HFFc6 (cell line): ENCODE data around the gene SIK3. TPM values are rescaled to one million over a fixed set of nuclear protein-coding genes. Genes with fewer than 3 reads are reported as not detected.
A peak's percentile ranks its signal among the peaks of the same experiment; 100 is the strongest.

Source experiments
- DNase-seq: peaks from one replicate; pipeline ENCODE4 v3.0.0-alpha.2; 2018
- H3K27ac Mint-ChIP-seq: 2 replicates; pipeline ENCODE4 v1.8.0; 2020; ENCODE audit warnings: mild to moderate bottlenecking, mixed read lengths
- H3K27me3 Mint-ChIP-seq: 2 replicates; pipeline ENCODE4 v1.8.0; 2021; ENCODE audit warnings: mild to moderate bottlenecking, moderate library complexity, mixed read lengths; ENCODE audit not compliant: insufficient read depth
- H3K36me3 Mint-ChIP-seq: 2 replicates; pipeline ENCODE4 v1.8.0; 2021; ENCODE audit warnings: low read depth, mixed read lengths
- H3K4me1 Mint-ChIP-seq: 2 replicates; pipeline ENCODE4 v1.8.0; 2020; ENCODE audit warnings: low read depth, mixed read lengths
- H3K4me3 Mint-ChIP-seq: 2 replicates; pipeline ENCODE4 v1.8.0; 2020; ENCODE audit warnings: mild to moderate bottlenecking, moderate library complexity, mixed read lengths
- H3K9me3 Mint-ChIP-seq: 2 replicates; pipeline ENCODE4 v1.8.0; 2020; ENCODE audit warnings: mild to moderate bottlenecking, mixed read lengths
- total RNA-seq, 6 experiments: library from RNA; stranded (reverse); fragmentation: NEBNext Ultra II Directional; extraction: Animal tissue kit (Norgen Biotek cat#: 25700); gene quantifications; 2 replicates in 1 of 6; 3 replicates in 5 of 6; pipeline ENCODE4 v1.2.3, GENCODE V29; 2021
- TF ChIP-seq, protein P1 (sequence below): fragments of 200-600 bp; sonication (generic); IDR thresholded peaks from 2 replicates; pipeline ENCODE4 v1.5.0; 2021; ENCODE audit warnings: antibody characterized with exemption, mild to moderate bottlenecking

The SIK3 gene
- total RNA-seq, 6 experiments from 2014 or later = 15.6 to 23.3 (median 19.9) TPM

DNA sequence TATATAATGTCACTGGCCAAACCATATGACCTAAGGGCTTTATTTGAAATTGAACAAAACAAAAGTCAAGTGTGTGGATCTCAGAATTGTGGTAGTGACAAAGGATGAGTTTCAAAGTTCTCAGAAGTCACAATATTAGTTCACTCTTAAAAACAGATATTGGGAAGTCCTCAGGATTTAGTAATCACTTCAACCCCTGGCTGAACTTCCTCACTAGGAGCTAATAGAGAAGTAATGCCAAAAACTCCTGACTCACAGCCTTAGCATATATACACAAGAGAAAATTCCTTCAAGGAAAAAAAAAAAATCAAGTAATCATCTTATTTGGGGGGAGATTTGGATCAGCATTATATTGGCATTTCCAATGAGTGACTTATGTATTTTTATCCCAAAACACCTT lies 185.2 kb downstream of the SIK3 start:
- no peaks in the 10 kb centered on the region; the same call in 1 of the 2 replicates for H3K36me3 Mint-ChIP-seq
- TF ChIP-seq, protein P1, sequence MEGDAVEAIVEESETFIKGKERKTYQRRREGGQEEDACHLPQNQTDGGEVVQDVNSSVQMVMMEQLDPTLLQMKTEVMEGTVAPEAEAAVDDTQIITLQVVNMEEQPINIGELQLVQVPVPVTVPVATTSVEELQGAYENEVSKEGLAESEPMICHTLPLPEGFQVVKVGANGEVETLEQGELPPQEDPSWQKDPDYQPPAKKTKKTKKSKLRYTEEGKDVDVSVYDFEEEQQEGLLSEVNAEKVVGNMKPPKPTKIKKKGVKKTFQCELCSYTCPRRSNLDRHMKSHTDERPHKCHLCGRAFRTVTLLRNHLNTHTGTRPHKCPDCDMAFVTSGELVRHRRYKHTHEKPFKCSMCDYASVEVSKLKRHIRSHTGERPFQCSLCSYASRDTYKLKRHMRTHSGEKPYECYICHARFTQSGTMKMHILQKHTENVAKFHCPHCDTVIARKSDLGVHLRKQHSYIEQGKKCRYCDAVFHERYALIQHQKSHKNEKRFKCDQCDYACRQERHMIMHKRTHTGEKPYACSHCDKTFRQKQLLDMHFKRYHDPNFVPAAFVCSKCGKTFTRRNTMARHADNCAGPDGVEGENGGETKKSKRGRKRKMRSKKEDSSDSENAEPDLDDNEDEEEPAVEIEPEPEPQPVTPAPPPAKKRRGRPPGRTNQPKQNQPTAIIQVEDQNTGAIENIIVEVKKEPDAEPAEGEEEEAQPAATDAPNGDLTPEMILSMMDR = no peak
- peak overlapping the region; percentile 39; the same call in 1 of the 2 replicates for H3K27ac Mint-ChIP-seq
- no peaks in the 10 kb centered on the region; the same call in 1 of the 2 replicates for H3K27me3 Mint-ChIP-seq
- H3K9me3 Mint-ChIP-seq = no peaks in the 10 kb centered on the region
- H3K4me3 Mint-ChIP-seq = no peak overlapping the region
- peaks cover 30% of the 10 kb centered on the region for H3K4me1 Mint-ChIP-seq
- peak; percentile 57 for DNase-seq

DNA sequence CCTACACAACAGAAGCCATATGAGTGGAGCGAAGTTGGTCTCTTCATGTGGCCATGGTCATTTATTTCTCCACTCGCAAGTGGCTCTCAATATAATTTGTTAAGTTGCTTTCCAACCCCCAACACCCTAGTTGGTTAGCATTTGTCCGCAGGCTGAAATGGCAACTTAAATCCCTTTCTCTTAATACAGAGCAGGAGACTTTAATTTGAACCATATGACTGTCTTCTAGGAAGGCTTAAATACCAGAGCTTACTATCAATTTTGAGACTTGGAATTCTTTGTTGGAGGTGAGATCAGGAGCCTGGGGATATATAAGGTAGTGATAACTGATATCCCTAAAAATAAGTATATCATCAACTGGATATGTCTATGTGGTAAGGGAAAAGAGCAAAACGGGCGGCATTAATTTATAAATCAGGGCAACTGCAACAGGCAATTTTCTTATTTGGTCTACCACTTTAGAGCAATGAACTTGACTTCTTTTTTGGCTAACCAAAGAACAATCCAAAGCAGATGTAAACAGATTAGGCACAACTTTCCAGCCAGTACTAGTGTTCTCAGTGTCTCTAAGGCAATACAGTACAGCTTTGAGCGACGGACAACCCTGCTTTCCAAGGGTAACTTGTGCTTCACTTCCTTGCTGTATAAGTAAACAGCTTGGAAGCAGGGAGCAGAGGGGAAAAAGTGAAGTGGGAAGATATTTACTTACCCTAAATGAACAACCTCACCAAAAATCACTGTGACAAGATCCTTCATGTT lies 186.1 kb downstream of the SIK3 start:
- TF ChIP-seq, protein P1 = no peak
- Mint-ChIP-seq H3K36me3 (no peaks in the 10 kb centered on the region; the same call in 1 of the 2 replicates), H3K4me1 (peaks cover 30% of the 10 kb centered on the region), H3K27ac (no peak overlapping the region), H3K27me3 (no peaks in the 10 kb centered on the region; the same call in 1 of the 2 replicates), H3K4me3 (no peak overlapping the region), H3K9me3 (no peaks in the 10 kb centered on the region)
- DNase-seq = no peak

DNA sequence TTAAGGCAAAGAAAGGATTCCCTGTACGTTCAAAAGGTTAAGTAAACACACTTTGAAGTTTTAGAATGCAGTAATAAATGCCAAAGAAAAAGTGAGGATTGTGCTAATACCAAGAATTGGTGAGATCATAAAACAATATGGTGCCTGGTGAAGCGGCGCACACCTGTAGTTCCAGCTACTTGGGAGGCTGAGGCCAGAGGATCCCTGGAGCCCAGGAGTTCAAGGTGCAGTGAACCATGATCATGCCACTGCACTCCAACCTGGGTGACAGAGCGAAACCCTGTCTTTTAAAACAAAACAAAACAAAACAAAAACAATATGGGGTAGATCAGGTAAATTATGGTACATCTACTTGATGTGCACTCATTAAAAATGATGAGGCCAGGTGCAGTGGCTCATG lies 187.4 kb downstream of the SIK3 start:
- Mint-ChIP-seq H3K27me3 (no peaks in the 10 kb centered on the region), H3K4me3 (no peak overlapping the region), H3K4me1 (peaks cover 30% of the 10 kb centered on the region), H3K9me3 (no peaks in the 10 kb centered on the region), H3K36me3 (no peaks in the 10 kb centered on the region; the same call in 1 of the 2 replicates), H3K27ac (no peak overlapping the region; the same call in 1 of the 2 replicates)
- TF ChIP-seq, protein P1 = no peak
- DNase-seq = no peak

DNA sequence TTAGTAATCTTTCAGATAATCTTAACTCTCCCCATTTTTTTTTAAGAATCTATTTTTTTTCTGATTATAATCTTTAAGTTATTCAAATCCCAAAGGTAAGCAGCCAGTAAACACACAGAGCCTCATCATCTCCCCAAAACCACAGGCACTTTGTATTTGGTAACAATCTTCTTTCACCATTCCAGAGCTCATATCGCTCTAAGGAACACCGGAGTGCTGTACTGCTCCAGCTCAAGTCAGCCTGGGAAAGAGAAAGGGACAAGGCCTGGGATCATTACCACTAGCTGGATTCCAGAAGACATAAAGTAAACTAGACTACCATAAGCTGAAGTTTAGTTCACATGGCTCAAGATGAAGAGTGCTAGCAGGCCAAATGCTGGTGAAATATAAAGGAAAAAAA lies 187.8 kb downstream of the SIK3 start:
- Mint-ChIP-seq H3K4me1 (peaks cover 30% of the 10 kb centered on the region), H3K9me3 (no peaks in the 10 kb centered on the region), H3K27me3 (no peaks in the 10 kb centered on the region), H3K27ac (no peak overlapping the region; the same call in 1 of the 2 replicates), H3K36me3 (no peaks in the 10 kb centered on the region; the same call in 1 of the 2 replicates), H3K4me3 (no peak overlapping the region)
- TF ChIP-seq, protein P1 = no peak
- no peak for DNase-seq

DNA sequence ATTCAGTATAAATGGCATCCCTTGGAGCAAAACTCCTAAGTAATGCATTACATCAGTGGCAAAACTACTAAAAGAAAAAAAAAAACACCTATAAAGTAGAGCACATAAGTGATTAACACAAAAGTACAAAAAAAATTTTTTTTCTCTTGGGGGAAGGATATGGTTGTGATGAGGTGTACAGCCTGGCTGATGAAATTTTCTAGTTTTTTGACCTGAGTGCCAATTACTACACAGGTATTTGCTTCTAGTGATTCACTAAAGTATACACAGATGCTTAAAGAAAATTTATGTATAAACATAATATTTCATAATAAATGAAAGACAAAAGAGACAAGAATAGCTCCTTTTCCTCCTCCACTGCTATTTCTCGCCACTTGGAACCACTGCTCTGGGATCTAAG lies 189.0 kb downstream of the SIK3 start:
- Mint-ChIP-seq H3K9me3 (no peaks in the 10 kb centered on the region), H3K4me3 (no peak overlapping the region), H3K27me3 (no peaks in the 10 kb centered on the region), H3K36me3 (no peaks in the 10 kb centered on the region; the same call in 1 of the 2 replicates), H3K27ac (no peak overlapping the region), H3K4me1 (peaks cover 30% of the 10 kb centered on the region)
- no peak for DNase-seq
- TF ChIP-seq, protein P1 = no peak
